Psoas muscle (tissue), 8 donors: ENCODE results near the gene RPN1. TPM values are rescaled to one million over a fixed set of nuclear protein-coding genes. Genes with fewer than 3 reads are reported as not detected.

Source experiments
- ATAC-seq, 4 donors: fragments of 200-7000 bp; cut with Tn5 transposase; one replicate each; pipeline ENCODE4 v1.9.1; 2020; ENCODE audit warnings: moderate library complexity in 3 of 4, mild to moderate bottlenecking in 2 of 4
- DNase-seq, 2 donors: peaks; one replicate each; pipeline ENCODE4 v3.0.0-alpha.2; 2020
- H3K27ac ChIP-seq: fragments of 200-600 bp; one replicate; pipeline ENCODE4 v1.8.0; 2022
- H3K27me3 ChIP-seq, 3 donors: fragments of 200-600 bp in 1 of 3; one replicate each; pipeline versions ENCODE4 v1.6.1 to v1.8.0; 2013 to 2022; ENCODE audit warnings: low read length in 2 of 3, mild to moderate bottlenecking in 2 of 3, moderate library complexity in 1 of 3; ENCODE audit not compliant: insufficient read depth in 3 of 3
- H3K36me3 ChIP-seq, 2 donors: fragments of 200-600 bp in 1 of 2; one replicate each; pipeline versions ENCODE4 v1.6.1 to v1.8.0; 2013 to 2022; ENCODE audit warnings: low read depth in 1 of 2, mild to moderate bottlenecking in 1 of 2, moderate library complexity in 1 of 2; ENCODE audit not compliant: insufficient read depth in 1 of 2
- H3K4me1 ChIP-seq: fragments of 200-600 bp; one replicate; pipeline ENCODE4 v1.8.0; 2022
- H3K4me3 ChIP-seq: fragments of 200-600 bp; one replicate; pipeline ENCODE4 v1.8.0; 2022; ENCODE audit warnings: mild to moderate bottlenecking
- H3K9me3 ChIP-seq: fragments of 200-600 bp; one replicate; pipeline ENCODE4 v1.8.0; 2022
- CTCF ChIP-seq: fragments of 200-600 bp; IDR thresholded peaks from one replicate; pipeline ENCODE4 v1.8.0; 2022; ENCODE audit warnings: antibody characterized with exemption
- WGBS, 3 donors: extraction: QIAGEN DNeasy Blood & Tissue Kit; methylation state at CpG; one replicate each; pipeline versions ENCODE4 v1.1.6 to v1.1.7; 2013; 5-methylcytosine and 5-hydroxymethylcytosine counted together
- intact Hi-C, 2 donors: fragments of 100-400 bp; cut with DNase I; formaldehyde crosslinking; loops; one replicate each; pipeline versions ENCODE4 v1.11.0 to v1.14.2; 2022
- polyA plus RNA-seq, 3 donors: library from polyadenylated mRNA; stranded (reverse); fragments of 200-250 nt; gene quantifications; one replicate each; pipeline ENCODE4 v1.2.3, GENCODE V29; 2013
- total RNA-seq, 4 donors: library from RNA; stranded (reverse); fragmentation: NEBNext Ultra II Directional in 2 of 4; extraction: Animal tissue kit (Norgen Biotek cat#: 25700) in 2 of 4; gene quantifications; one replicate each; pipeline versions ENCODE4 v1.2.1 to v1.2.4, GENCODE V29; 2021 to 2023
- donor health status: healthy with polysubstance abuse.
- donor health status: DM: no; HTN: no; CAD: no; lungs with moderate emphysema.
- donor health status: Bipolar disorder and iron deficiency.
- donor health status: healthy.
- donor health status: DM: yes; HTN: yes; CAD: no.
- donor health status: DM: no; HTN: no; CAD: no.
- donor health status: DM: no; HTN: no; CAD: no.
- donor health status: DM: yes; HTN: yes; CAD: no.

RPN1 gene
- total and polyA plus RNA-seq, 7 donors, result 55.5 to 197 (median 110) TPM

- Histone ChIP-seq H3K36me3 (no peaks in the 10 kb centered on the region), H3K9me3 (no peaks in the 10 kb centered on the region), H3K27me3 (no peaks in the 10 kb centered on the region), H3K4me3 (no peak overlapping the region), H3K27ac (no peak overlapping the region), H3K4me1 (no peaks in the 10 kb centered on the region)
- 91 to 94% (median 92%) methylated on average over 5 of the region's 5 CpGs for WGBS, 3 donors
- no peak for DNase-seq
- TF ChIP-seq CTCF, result no peak
- no peak for ATAC-seq
- intact Hi-C loops, result no loop called here
These were observed 38.4 kb upstream of the RPN1 start for GRCh38 chr3:128689060-128689459.

- intact Hi-C loops, result loop anchor here in 1 of 2 donors (2.0 kb wide), 1 partner anchor 28 kb away; no protein-coding TSS in a partner anchor
- H3K4me1 ChIP-seq, result no peaks in the 10 kb centered on the region
- no peak for TF ChIP-seq CTCF
- ATAC-seq, result no peak
- H3K27me3 ChIP-seq, result no peaks in the 10 kb centered on the region
- no peaks in the 10 kb centered on the region for H3K9me3 ChIP-seq
- no peaks in the 10 kb centered on the region for H3K36me3 ChIP-seq
- DNase-seq, result no peak
- H3K27ac ChIP-seq, result no peak overlapping the region
- no peak overlapping the region for H3K4me3 ChIP-seq
- WGBS, 3 donors, result 86 to 94% (median 92%) methylated on average over 8 of the region's 8 CpGs
These were observed 35.8 kb upstream of the RPN1 start for GRCh38 chr3:128686465-128686864.

DNA sequence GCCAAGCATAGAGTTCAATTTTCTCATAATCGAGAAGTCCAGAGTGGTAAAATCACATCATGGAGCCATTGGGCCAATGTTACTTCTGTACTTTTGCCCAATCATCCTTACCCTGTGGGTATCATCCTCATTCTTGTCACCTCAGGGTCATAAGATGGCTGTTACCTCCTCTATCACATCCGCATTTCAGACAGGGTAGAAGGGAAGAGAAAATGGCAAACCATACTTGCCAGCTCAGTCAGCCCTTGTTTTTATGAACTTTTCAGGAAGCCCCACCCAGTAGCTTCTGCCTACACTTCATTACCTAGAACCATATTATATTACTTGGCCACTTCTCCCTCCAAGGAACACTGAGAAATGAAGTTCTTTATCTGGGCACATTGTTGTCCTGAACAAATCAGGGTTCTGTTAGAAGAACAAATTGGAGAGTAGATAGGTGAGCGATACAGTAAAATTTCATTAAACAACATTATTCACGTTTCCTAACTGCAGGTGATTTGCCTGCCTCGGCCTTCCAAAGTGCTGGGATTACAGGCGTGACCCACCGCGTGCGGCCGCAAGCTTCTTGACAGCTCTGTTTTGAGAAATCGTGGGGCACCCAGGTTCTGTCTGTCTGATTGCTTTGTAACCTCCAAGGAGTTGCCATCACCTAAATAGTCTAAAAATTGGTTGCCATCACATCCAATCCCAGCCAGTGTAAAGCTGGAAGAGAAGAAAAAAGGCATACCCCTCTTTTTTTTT, 34.5 kb upstream of the RPN1 start:
- no peaks in the 10 kb centered on the region for H3K27me3 ChIP-seq
- H3K4me3 ChIP-seq, result no peak overlapping the region
- intact Hi-C loops, result loop anchor here in 1 of 2 donors (5.0 kb wide), 3 partner anchors 107 to 192 kb away; partner anchors contain the start of gene ACAD9
- DNase-seq, result no peak
- ATAC-seq, result no peak
- 90 to 92% (median 91%) methylated on average over 11 of the region's 11 CpGs for WGBS, 3 donors
- H3K4me1 ChIP-seq, result no peaks in the 10 kb centered on the region
- H3K9me3 ChIP-seq, result no peaks in the 10 kb centered on the region
- TF ChIP-seq CTCF, result no peak
- no peaks in the 10 kb centered on the region for H3K36me3 ChIP-seq
- no peak overlapping the region for H3K27ac ChIP-seq

DNA sequence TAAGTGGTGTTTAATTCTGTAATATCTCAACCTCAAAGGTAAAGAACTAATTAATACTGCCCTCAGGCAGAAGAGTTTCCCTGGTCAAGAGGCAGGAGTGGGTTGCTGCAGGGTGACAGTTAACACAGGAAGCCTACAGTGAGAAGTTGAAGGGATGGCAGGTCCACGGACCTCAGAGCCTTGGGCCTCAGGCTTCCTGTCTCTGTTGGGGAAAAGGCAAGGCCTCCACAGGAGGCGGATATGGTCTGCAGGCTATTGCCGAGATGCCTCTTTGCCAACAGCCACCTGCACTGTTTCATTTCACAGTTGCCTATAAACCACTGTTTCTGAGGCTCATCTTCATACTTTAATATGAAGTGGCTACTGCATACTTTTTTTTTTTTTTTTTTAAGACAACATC, 33.3 kb upstream of the RPN1 start:
- Histone ChIP-seq H3K27ac (no peak overlapping the region), H3K36me3 (no peaks in the 10 kb centered on the region), H3K9me3 (no peaks in the 10 kb centered on the region), H3K4me3 (no peak overlapping the region), H3K27me3 (no peaks in the 10 kb centered on the region), H3K4me1 (no peaks in the 10 kb centered on the region)
- ATAC-seq, result no peak
- no peak for DNase-seq
- TF ChIP-seq CTCF, result no peak
- WGBS, 3 donors, result 66 to 72% (median 69%) methylated on average over 3 of the region's 3 CpGs
- intact Hi-C loops, result loop anchor here in 1 of 2 donors (5.0 kb wide), 3 partner anchors 108 to 193 kb away; partner anchors contain the start of gene ACAD9
